Epithelial cell of proximal tubule (primary cell): ENCODE results near the gene EDDM3A. TPM values are rescaled to one million over a fixed set of nuclear protein-coding genes. Genes with fewer than 3 reads are reported as not detected.
"Not testable (repeated sequence)": the region's sequence is repeated elsewhere in the genome, so short reads cannot be mapped to it uniquely, and the experiment has no call there.

Experiments used
- DNase-seq: peaks from one replicate; pipeline ENCODE4 v3.0.0-alpha.2; 2011; ENCODE audit warnings: low read depth
- H3K4me3 ChIP-seq: 2 replicates; pipeline ENCODE4 v1.5.1; 2011; ENCODE audit warnings: low read depth, mild to moderate bottlenecking, low read length
- CTCF ChIP-seq: conservative IDR thresholded peaks from 2 replicates; pipeline ENCODE4 v1.5.1; 2012; ENCODE audit warnings: low read depth, mild to moderate bottlenecking, low read length
- total RNA-seq: library from RNA; depleted of rRNA; stranded (reverse); fragments of >200 nt; gene quantifications from 2 replicates; pipeline ENCODE4 v1.2.3, GENCODE V29; 2015

Gene EDDM3A
- total RNA-seq, 1 donor from 2014 or later, result not detected

DNA sequence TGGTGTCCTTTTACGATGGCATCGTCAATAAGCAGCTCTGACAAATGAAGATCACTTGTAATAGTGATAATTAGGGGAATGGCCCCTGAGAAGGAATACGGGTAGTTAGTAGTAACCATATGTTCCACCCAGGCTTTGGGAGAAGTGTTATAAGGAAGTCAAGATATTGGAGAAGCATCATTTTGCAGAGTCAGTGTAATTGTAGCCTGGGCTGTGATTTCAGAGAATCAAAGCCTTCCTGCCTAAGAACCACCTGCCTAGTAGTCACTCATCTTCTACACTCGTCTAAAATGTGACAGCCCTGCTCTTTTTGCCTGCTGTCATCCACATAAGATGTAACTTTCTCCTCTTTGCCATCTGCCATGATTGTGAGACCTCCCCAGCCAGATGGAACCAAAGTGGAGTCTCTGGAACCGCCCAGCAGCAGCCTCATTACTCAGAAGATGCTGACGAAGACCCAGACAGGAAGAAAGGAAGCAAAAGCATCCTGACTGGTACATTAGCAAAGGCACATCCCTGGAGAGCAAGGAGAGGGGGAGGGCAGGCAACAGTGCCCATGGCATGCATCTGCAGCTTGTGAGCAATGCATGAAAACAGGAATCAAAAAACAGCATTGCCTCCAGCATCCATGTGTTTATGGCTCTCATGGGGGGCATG, 12.6 kb upstream of the EDDM3A start:
- no peak for TF ChIP-seq CTCF
- no peak overlapping the region for H3K4me3 ChIP-seq
- DNase-seq, result no peak

DNA sequence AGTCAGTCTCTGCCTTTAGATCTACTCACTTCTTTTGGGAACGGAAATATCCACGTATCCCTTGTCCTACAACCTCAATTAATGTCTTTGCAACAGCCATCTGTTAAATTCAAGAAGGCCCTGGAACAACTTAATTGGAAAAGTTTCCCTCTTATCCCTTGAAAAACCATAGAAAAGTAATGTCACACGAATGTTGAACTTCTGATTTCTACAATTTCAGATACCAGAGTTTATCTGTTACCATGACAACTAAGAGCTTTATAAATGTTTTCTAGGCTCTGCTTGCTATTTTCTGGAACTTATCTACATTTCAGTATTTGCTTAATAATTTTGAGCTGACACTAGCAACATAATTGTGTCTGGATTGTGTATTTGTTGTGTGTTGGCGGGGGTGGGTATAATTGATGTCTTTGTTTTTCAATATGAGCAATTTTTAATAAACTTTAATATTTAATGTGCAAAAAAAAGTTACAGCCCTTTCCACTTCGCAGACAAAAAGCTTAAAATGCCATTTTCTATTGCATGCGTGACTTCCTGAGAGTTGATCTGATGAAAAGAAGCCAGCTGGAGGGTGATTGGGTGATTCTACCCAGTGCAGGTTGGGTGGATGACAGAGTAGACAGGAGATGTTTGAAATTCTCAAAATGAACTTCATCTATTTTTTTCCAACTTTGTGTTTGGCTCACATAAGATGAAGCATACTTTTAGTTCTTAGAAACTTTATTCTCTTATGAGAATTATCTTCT, 11.8 kb upstream of the EDDM3A start:
- no peak for DNase-seq
- H3K4me3 ChIP-seq, result no peak overlapping the region
- TF ChIP-seq CTCF, result no peak

GRCh38 chr14:20734430-20734806, 11.3 kb upstream of the EDDM3A start:
- no peak for TF ChIP-seq CTCF
- no peak for DNase-seq
- H3K4me3 ChIP-seq, result no peak overlapping the region

DNA sequence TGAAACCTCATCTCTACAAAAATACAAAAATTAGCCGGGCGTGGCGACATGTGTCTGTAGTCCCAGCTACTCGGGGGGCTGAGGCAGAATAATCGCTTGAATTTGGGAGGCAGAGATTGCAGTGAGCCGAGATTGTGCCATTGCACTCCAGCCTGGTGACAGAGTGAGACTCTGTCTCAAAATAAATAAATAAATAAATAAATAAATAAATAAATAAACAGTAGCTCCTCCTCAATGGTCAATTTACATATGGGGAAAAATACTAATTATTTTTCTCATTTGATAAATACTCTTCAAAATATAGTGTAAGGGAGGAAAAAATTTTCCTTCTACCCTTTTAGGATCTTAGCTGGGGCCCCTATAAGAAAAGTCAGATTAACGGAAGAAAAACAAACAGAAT, 7.4 kb upstream of the EDDM3A start:
- not testable (repeated sequence) for H3K4me3 ChIP-seq, DNase-seq

DNA sequence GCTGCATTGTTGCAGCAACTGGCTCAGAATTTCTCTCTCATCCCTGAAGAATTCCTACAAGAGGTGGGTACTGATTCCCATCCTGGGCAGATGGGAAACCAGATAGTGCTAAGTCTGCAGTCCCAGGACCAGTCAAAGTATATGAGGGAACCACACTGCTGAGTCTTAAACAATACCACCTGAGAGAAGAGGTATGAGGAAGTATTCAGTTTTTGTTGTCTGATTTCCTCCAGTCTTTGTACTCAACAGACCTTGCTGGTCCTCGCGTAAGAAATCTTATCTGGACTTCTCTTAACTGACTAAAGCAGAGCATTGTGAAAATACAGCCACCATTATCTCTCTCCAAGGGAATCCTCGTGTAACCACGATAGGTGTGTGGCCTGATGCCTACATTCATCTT, 3.6 kb upstream of the EDDM3A start:
- no peak for TF ChIP-seq CTCF
- DNase-seq, result no peak
- no peak overlapping the region for H3K4me3 ChIP-seq

DNA sequence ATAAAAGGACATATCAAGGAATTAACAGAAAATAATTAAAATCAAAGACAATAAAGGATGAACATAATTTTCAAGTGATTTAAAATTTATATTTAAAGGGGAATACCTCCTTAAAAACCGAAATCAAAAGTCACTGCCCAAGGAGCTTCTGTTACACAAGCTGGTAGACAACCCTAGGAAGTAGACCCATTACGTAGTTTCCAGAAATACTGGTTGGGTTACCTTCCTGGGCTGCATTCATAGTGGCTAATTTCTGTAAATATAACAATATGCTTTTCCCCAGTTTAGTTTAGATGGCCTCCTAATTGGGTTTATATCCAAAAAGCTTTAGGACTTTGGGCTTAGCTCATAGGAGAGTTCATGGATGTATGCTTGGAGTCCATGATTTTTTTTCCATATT, 2.1 kb upstream of the EDDM3A start:
- no peak overlapping the region for H3K4me3 ChIP-seq
- DNase-seq, result no peak
- no peak for TF ChIP-seq CTCF

GRCh38 chr14:20746566-20746965, 879 bp downstream of the EDDM3A start:
- no peak for DNase-seq
- no peak for TF ChIP-seq CTCF

More at GRCh38 chr14:20746566-20746965, 879 bp downstream of the EDDM3A start:
- no peak overlapping the region for H3K4me3 ChIP-seq
